ENCODE measurements around the gene ABCC3. TPM values are rescaled to one million over a fixed set of nuclear protein-coding genes. Genes with fewer than 3 reads are reported as not detected.

Gene ABCC3
- total RNA-seq, 1 donor from 2014 or later, result 0.67 TPM

DNA sequence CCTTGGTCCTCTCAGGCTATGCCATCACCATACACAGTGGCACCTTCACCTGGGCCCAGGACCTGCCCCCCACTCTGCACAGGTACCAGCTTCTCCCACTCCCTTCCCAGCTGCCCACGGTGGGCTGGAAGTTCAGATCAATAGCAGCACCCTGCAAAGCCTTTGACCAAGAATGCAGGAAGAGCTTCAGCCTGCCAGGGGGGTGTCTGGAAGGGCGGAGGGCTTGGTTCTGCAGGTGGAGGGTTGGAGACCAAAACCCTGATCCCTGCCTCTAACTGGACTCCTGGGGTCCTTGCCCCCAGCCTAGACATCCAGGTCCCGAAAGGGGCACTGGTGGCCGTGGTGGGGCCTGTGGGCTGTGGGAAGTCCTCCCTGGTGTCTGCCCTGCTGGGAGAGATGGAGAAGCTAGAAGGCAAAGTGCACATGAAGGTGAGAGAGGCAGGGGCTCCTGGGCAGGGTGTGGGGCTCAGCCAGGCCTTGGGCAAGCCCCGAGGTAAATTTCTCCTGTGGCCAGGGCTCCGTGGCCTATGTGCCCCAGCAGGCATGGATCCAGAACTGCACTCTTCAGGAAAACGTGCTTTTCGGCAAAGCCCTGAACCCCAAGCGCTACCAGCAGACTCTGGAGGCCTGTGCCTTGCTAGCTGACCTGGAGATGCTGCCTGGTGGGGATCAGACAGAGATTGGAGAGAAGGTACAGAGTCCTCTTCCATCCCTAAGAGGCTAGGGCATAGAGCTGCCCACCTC, 34.3 kb downstream of the ABCC3 start:
- Mint-ChIP-seq H3K4me1 (ENCODE audit: unreplicated experiment) (peaks cover 4% of the 10 kb centered on the region), H3K36me3 (ENCODE audit: low read depth, unreplicated experiment) (no peaks in the 10 kb centered on the region), H3K27me3 (ENCODE audit: unreplicated experiment) (peaks cover 12% of the 10 kb centered on the region), H3K27ac (ENCODE audit: unreplicated experiment) (no peak overlapping the region), H3K9me3 (ENCODE audit: unreplicated experiment) (no peaks in the 10 kb centered on the region), H3K4me3 (ENCODE audit: unreplicated experiment) (no peak overlapping the region)
- TF ChIP-seq, protein P1, sequence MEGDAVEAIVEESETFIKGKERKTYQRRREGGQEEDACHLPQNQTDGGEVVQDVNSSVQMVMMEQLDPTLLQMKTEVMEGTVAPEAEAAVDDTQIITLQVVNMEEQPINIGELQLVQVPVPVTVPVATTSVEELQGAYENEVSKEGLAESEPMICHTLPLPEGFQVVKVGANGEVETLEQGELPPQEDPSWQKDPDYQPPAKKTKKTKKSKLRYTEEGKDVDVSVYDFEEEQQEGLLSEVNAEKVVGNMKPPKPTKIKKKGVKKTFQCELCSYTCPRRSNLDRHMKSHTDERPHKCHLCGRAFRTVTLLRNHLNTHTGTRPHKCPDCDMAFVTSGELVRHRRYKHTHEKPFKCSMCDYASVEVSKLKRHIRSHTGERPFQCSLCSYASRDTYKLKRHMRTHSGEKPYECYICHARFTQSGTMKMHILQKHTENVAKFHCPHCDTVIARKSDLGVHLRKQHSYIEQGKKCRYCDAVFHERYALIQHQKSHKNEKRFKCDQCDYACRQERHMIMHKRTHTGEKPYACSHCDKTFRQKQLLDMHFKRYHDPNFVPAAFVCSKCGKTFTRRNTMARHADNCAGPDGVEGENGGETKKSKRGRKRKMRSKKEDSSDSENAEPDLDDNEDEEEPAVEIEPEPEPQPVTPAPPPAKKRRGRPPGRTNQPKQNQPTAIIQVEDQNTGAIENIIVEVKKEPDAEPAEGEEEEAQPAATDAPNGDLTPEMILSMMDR (IDR thresholded peaks at IDR 0.05; ENCODE audit: unreplicated experiment), result no peak
- DNase-seq (ENCODE audit: low spot score), result no peak

DNA sequence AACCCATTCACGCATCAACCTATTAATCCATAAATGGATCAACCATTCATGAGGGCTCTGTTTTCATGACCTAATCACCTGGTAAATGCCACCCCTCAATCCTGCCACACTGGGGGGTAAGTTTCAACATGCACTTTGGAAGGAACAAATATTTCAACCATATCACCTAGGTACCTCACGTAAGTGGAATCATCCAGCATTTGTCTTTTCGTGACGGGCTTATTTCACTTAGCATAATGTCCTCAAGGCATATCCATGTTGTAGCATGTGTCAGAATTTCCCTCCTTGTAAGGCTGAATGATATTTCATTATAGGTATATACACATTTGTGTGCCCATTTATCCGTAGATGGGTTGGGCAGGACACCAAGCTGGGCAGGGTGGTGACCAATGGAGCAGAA, 37.4 kb downstream of the ABCC3 start:
- Mint-ChIP-seq H3K9me3 (ENCODE audit: unreplicated experiment) (no peaks in the 10 kb centered on the region), H3K4me1 (ENCODE audit: unreplicated experiment) (peaks cover 4% of the 10 kb centered on the region), H3K4me3 (ENCODE audit: unreplicated experiment) (no peak overlapping the region), H3K27ac (ENCODE audit: unreplicated experiment) (no peak overlapping the region), H3K27me3 (ENCODE audit: unreplicated experiment) (peaks cover 9% of the 10 kb centered on the region), H3K36me3 (ENCODE audit: low read depth, unreplicated experiment) (no peaks in the 10 kb centered on the region)
- DNase-seq (ENCODE audit: low spot score), result no peak
- TF ChIP-seq, protein P1 (IDR thresholded peaks at IDR 0.05; ENCODE audit: unreplicated experiment), result no peak

DNA sequence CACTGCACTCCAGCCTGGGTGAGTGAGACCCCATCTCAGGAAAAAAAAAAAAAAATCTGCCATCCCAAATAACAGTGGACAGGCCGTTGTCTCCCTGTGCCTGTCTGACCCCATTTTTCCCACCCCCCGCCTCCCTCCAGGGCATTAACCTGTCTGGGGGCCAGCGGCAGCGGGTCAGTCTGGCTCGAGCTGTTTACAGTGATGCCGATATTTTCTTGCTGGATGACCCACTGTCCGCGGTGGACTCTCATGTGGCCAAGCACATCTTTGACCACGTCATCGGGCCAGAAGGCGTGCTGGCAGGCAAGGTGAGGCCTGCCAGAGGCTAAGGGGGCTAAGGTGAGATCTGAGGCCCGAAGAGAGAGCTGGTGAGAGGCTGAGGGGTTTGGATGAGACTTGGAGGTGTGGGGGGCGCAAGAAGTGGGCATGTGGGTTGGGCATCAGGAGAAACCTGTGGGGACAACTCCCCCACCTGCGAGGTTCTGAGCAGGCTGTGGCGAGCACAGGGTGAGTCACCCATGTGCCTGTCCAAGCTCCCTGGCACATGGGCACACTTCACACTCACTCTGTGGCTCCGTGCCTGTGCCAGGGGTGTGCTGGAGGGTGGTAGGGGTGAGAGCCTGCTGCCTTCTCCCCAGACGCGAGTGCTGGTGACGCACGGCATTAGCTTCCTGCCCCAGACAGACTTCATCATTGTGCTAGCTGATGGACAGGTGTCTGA, 38.3 kb downstream of the ABCC3 start:
- no peaks in the 10 kb centered on the region for H3K36me3 Mint-ChIP-seq (ENCODE audit: low read depth, unreplicated experiment)
- H3K4me3 Mint-ChIP-seq (ENCODE audit: unreplicated experiment), result no peak overlapping the region
- DNase-seq (ENCODE audit: low spot score), result no peak
- H3K9me3 Mint-ChIP-seq (ENCODE audit: unreplicated experiment), result no peaks in the 10 kb centered on the region
- peaks cover 4% of the 10 kb centered on the region for H3K27me3 Mint-ChIP-seq (ENCODE audit: unreplicated experiment)
- peak overlapping the region; percentile 24 for H3K27ac Mint-ChIP-seq (ENCODE audit: unreplicated experiment)
- peaks cover 1% of the 10 kb centered on the region for H3K4me1 Mint-ChIP-seq (ENCODE audit: unreplicated experiment)
- TF ChIP-seq, protein P1 (IDR thresholded peaks at IDR 0.05; ENCODE audit: unreplicated experiment), result no peak

DNA sequence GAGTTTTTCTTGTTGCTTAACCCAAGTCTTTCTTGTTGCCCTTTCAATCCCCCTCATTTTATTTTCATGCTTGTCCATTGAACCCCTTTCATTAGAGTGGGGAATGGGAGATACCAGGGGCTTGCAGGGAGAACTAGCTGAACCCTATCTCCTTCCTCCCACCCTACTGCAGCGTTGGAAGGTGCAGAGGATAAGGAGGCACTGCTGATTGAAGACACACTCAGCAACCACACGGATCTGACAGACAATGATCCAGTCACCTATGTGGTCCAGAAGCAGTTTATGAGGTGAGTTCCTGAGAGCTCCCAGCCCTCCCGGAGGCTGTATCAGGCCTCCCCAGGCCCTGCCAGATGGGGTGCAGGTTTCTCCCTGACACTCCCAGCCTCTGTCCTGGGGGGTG, 40.5 kb downstream of the ABCC3 start:
- no peak for DNase-seq (ENCODE audit: low spot score)
- no peak overlapping the region for H3K27ac Mint-ChIP-seq (ENCODE audit: unreplicated experiment)
- no peaks in the 10 kb centered on the region for H3K36me3 Mint-ChIP-seq (ENCODE audit: low read depth, unreplicated experiment)
- no peaks in the 10 kb centered on the region for H3K9me3 Mint-ChIP-seq (ENCODE audit: unreplicated experiment)
- H3K27me3 Mint-ChIP-seq (ENCODE audit: unreplicated experiment), result peaks cover under 1% of the 10 kb centered on the region
- no peaks in the 10 kb centered on the region for H3K4me1 Mint-ChIP-seq (ENCODE audit: unreplicated experiment)
- TF ChIP-seq, protein P1 (IDR thresholded peaks at IDR 0.05; ENCODE audit: unreplicated experiment), result no peak
- no peak overlapping the region for H3K4me3 Mint-ChIP-seq (ENCODE audit: unreplicated experiment)

DNA sequence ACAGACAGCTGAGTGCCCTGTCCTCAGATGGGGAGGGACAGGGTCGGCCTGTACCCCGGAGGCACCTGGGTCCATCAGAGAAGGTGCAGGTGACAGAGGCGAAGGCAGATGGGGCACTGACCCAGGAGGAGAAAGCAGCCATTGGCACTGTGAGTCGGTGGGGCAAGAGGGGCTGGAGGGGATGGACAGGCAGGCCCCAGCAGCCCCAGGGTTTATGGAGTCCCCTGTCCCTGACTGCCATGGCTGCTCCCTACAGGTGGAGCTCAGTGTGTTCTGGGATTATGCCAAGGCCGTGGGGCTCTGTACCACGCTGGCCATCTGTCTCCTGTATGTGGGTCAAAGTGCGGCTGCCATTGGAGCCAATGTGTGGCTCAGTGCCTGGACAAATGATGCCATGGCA, 40.9 kb downstream of the ABCC3 start:
- Mint-ChIP-seq H3K4me1 (ENCODE audit: unreplicated experiment) (no peaks in the 10 kb centered on the region), H3K9me3 (ENCODE audit: unreplicated experiment) (no peaks in the 10 kb centered on the region), H3K36me3 (ENCODE audit: low read depth, unreplicated experiment) (no peaks in the 10 kb centered on the region), H3K27me3 (ENCODE audit: unreplicated experiment) (no peaks in the 10 kb centered on the region), H3K27ac (ENCODE audit: unreplicated experiment) (no peak overlapping the region), H3K4me3 (ENCODE audit: unreplicated experiment) (no peak overlapping the region)
- TF ChIP-seq, protein P1 (IDR thresholded peaks at IDR 0.05; ENCODE audit: unreplicated experiment), result no peak
- DNase-seq (ENCODE audit: low spot score), result no peak
